ENCODE results near the gene MEIKIN.

Gene MEIKIN, protein sequence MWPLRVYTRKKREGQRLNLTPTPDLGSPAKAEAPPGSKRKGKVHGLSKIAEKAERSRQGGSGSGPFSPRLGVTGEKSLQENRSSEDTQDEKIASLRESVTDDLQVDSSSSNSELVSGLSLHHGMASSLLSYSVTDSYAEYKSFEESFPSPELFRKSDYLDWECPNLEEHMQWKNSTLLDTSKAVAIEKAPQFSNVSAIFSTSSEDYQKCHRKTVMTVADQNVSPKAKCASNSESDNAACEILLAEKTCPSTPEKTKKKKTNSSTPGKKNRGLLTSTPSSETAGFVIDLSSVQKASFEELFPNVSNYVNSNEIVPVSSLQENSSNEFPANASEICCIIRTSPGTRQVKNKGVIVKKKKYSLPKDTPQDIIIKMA

DNA sequence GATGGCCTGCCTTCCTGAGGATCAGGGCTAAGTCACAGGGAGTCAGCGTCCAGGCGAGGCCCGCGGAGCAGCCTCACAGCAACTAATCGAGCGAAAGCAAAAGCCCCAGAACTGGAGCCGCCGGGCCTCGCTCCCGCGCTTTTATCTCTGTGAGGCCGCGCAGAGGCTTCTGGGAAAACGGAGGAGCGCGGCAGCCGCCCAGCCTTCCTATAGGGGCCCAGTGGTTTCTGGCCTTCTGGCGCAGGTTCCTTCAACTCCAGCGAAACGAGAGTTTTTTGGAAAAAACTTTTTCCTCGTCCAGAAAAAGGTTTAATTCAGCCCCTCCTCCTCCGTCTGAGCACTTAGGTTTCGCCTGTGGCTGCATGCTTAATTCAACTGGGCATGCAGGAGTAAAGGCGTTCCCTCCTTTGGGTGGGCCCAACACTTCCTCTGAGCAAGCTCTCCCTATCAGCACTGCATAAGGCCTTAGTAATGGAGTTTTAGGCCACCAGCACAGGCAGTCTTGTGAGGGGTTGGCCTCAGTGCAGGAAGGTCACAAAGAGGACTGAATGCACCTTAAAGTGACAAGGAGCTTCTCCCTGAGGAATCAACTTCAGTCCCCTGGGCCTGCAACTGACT, at the start of gene MEIKIN:
Gene MEIKIN, minus strand, starts transcription at position 113 of the 618 bp plus-strand sequence. CDS start 158 bp downstream, outside the sequence.
- no peak for DNase-seq (ENCODE audit: low spot score)

DNA sequence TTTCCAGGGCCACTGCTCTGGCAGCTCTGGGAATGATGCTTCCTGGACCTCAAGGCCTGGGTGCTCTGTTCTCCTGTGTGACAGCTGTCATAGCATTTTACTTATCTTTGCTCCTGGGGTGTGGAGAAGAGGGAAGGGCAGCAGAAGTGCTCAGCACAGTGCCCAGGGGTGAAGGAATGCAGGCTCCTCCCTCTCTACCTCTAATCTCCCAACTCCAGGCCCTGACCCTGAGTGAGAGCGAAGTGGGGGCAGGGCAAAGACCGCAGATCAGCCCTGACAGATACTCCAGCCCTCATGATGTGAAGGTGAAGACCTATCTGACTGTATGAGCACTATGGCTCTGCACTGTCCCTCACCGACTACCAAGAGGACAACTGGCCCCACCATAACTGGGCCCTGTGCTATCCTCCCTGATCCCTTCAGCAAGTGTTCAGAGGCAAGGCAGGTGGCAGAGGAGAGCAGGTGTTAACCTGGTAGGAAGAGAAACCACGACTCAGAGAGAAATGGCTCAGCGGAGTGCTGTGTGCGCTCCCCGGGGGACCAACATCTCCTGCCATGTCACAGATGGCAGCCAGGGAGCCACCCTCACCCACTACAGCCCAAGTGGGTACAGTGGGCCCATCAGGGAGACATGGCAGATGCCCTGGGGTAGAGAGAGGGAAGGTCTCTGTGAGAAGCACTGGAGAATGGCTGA, 49.2 kb upstream of the MEIKIN start:
- no peak for DNase-seq (ENCODE audit: low spot score)

DNA sequence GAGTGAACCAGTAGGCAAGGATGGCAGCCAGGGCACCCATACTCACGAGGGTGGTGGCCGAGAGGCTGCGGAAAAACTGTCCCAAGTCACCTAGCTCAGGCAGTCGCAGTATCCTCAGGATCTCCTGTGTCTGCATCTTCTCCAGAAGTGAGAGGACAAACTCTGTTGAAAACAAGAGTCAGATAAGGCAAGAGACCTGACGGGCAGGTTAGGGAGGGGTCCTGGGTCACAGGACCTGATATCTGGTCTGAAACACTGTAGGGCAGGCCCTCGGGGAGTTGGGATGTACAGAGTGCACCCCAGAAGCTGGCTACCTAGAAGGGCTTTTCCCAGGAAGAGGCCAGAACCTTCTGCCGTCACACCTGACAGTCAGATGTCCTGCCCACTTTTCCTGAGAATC, 48.6 kb upstream of the MEIKIN start:
- DNase-seq (ENCODE audit: low spot score): no peak

DNA sequence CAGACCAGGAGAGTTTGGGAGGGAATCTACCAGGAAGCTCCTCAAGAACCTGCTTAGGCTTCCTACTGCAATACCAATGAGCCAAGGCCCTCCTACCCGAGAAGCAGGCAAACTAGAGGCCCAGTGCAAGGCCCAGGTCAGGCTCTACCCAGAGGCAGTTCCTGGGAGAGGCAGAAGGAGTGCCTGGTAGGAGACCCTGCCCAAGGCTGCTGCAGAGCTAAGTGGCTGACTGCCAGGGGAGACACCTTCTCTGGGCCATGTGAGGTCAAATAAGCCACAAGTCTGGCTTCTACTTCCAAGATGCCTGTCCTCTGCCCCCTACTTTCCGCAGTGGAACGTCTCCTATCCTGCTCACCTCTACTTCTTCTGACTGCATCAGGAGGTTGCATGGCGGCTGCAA, 48.2 kb upstream of the MEIKIN start:
- DNase-seq (ENCODE audit: low spot score): no peak

DNA sequence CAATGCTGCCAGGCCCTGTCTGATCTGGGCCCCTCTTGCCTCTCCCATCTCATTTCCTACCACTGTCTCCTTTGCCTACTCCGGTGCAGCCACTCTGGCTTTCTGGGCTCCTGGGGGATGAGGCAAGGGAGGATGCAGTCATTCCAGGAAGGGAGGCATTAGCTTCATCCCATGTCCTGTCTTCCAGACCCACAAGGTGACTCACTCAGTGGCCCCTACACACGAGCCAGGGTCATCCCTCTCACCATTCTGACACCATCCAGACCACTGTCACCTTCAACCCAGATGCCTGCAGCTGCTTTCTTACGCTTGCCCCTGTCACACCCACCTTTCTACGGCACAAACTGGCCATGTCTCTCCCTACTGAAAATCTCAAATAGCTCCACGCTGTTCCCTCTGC, 46.9 kb upstream of the MEIKIN start:
- no peak for DNase-seq (ENCODE audit: low spot score)

DNA sequence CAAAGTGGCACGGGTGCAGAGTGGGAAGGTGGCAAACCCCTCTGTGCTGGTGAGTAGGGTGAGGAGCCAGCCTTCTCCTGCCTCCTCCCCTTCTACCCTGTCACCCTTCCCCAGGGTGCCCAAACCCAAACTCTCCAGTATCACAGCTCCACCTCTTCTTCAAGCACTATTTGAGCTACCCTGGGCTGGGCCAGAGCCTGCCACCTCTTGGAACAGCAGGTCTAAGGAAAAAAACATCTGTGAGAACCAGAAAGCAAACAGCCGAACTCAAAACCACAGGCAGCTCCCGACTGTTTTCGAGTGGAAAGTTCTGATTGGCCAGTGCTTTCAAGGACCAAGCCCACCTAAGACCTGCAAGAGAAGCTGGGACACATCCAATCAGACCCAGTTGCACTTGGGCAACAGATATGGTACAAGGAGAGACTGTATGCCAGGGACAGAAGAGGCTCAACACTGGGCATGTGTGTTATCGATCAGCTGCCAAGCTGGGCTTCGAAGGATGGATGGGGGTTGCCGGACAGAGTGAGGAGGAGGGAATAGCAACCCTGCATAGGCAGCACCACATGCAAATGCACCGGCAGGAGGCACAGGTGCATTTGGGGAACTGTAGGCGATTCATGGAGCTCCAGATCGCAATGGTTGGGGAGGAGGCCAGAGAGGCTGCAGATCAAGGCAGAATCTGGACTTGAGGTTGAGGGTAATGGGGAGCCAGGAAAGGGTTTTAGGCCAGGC, 46.3 kb upstream of the MEIKIN start:
- no peak for DNase-seq (ENCODE audit: low spot score)

DNA sequence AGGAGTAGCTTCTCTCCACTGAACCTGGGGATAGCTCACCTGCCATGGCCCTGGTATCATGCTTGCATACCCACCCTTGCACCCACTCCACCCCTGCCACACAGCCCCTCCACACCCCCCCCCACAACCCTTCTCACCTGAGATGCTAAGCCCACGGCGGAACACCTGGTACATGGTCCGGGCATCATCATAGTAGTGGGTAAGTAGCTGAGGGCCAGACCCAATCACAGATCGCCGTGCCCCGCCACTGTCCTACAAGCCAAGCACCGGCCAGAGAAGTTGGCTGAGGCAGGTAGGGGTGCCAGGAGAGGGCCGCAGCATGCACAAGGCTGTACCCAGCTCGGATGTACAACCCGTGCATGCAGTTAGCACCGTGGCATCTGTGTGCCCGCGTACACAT, 45.3 kb upstream of the MEIKIN start:
- DNase-seq (ENCODE audit: low spot score): no peak

DNA sequence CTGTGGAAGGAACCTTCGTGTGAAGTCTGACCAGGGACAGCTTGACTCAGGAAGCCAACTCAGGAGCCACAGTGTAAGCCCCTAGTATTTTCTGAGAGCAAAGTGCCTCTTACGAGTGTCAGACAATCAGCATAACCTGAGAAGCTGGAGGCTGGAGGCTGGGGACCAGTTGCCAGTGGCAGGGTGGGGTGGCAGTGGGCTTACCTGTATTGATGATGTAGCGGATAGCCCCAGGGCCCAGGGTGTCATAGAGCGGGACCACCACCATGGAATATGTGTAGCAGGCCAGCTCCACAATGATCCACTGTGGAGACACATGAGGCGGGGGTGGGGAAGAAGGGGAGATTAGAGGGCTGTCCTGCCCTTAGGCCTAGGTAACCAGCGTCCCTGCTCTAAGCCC, 43.1 kb upstream of the MEIKIN start:
- no peak for DNase-seq (ENCODE audit: low spot score)

DNA sequence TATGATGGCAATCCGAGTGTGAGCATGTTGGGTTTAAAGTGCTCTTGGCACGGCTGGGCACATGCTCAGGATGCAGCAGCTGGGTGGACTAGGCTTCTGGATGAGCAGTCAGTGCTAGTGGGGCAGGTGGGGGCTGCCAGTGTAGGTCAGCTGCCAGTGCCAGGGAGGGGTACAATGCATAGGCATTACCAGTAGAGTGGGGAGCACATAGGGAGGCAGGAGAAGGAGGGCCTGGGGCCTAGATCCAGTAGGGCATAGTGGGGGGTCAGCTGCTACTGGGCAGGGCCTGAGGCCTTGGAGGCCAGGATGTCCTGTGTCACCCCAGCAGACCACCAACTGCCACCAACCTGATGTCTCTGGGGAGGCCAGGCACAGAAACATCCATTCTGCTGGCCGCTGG, 41.8 kb upstream of the MEIKIN start:
- DNase-seq (ENCODE audit: low spot score): no peak

DNA sequence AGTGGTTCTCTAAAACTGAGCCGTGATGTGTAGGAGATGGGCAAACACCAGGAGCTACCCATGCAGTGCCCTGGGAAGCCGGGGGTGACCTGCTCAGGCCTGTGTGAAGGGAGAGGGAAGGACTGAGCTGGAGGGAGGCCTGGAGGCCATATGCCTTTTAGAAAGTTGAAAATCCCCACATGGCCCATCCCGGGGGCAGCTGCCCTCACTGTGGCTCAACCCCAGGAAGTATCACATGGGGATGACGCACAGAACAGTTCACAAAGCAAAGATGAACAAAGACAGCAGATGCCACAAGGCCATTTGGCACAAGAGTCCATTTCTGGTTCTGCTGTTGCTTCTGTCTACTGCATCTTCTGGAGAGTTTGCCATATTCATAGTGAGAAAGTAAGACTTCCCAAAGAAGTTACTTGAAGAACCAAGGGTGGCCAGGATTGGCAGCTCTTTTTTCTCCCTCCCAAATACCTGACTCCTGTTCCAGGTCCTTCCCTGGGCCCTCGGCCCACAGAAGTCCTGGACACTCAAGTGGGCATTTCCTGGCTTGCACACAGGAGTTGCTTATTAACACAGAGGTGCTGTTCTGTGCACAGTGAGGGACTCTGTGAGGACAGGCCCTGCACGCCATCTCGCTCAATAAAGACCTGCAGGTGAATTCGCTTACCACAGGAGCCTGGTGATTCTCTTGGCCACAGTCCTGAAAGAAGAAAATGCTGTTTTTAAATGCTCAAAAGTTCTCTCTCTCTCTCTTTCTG, 40.9 kb upstream of the MEIKIN start:
- DNase-seq (ENCODE audit: low spot score): no peak

DNA sequence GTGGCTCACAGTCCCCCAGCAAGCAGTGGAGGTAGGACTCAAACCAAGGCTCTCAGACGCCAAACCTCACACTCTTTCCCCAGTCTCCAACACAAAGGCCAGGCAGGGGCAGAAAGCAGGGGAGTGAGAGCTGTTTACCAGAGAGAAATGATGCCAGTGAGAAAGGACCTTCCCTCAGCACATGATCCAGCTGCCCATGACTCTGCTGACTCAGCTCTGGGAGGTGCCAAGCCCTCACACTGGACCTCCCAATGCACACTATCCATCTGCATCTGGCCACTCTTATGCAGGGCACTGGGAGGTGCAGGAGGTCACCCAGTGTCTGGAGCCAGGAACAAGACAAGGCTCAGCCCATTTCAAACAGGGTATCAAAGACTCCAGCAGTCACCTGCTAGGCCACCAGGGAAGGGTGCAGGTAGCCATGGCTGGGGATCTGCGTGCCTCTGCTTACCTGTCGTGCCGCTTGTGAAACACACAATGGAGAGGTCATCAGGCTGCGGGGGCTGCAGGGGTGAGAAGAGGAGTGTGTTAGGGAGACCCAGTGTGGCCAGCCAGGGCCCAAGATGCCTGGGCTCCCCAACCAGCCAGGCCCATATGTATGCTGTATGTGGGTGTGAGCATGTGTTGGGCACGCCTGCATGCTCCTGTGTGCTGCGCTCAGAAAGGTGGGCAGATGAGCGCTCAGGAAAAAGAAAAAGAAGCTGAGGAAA, 39.6 kb upstream of the MEIKIN start:
- DNase-seq (ENCODE audit: low spot score): no peak

DNA sequence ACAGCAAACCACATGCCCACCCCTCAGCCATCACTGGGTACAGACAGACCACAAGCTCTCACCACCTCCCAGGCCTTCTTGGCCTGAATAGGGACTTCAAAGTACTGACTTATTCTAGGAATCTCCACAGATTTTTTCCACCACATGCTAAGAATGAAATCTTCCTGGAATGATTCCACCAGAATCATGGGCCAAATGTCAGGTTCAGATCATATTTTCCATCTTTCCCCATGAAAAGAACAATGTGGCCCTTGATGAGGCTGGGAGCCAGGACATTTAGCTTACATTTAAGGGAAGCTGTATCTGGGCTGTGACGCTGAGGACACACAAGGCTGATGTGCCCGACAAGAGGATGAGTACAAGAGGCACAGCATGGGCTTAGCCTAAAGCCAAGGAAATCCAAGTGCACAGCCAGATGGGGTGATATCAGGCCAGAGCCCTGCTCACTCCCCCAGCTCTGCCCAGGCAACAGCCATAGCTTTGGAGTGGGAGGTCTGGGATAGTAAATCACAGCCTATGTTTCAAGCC, 37.8 kb upstream of the MEIKIN start:
- DNase-seq (ENCODE audit: low spot score): no peak

DNA sequence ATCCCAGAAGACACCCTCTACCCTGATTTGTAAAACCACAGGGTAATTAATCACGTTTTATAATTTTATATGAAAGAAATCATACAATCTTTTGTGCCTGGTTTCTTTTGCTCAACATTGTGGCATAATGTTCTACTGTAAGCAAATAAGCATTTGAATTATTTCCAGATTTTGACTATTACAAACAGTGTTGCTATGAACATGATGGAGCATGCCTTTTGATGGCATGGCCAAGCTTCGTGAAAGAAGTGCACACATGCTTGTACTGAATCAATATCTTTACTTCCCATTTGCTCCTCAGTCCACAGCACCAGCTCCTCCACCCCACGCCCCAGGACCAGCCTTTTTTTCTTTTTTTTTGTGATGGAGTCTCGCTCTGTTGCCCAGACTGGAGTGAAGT, 36.1 kb upstream of the MEIKIN start:
- no peak for DNase-seq (ENCODE audit: low spot score)

DNA sequence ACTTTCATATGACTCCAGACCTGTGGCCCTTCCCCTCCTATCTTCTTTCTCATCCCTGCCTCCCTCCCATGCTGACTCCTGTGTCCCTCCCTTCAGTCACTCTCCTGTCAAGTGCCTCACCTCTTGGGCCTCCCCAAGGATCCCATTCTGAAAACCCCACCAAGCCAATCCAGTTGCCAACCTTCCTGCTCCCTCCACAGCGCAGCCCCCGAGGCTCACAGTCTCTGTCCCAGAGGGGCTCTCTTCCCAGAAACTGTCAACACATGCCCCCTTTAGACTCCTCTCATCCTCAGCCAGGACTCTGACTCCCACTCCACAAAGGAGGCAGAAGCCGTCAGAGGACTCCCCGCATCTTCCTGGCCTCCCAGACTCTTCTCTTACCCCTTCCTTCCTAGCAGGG, 35.2 kb upstream of the MEIKIN start:
- DNase-seq (ENCODE audit: low spot score): no peak

DNA sequence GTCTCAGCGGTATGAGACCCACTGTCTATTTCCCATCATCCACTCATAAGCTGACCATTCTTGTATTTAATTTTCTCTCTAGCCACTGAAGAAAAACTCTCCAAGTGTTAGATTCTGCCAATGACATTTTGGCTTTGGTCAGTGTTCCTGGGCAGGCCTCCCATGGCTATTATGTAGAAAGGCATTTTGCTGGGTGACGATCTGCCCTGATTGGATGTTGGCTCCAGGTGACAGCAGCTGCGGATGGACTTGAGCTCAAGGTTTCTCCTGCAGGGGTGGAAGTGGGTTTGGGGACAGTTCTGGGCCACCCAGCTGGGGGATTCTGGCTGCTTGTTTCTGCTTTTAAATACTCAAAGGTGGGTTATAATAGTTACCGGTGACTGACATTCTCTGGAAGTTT, 34.4 kb upstream of the MEIKIN start:
- DNase-seq (ENCODE audit: low spot score): no peak

DNA sequence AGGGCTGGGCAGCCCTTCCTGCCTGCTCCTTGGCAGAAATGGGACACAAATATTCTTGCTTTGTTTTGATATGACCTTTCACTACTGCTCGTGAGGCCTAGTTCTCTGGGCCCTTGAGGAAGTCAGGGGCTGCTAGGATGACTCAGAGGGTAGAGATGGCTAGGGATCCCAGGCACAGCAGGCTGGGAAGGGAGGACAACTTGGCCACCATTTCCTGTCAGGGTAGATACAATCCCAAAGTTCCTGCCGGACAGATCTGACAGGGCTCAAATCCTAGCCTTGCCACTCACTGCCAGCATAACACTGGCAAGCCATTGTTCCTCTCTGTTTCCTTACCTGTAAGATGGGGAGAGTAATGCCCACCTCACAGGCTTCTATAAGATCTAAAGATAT, 31.7 kb upstream of the MEIKIN start:
- no peak for DNase-seq (ENCODE audit: low spot score)

DNA sequence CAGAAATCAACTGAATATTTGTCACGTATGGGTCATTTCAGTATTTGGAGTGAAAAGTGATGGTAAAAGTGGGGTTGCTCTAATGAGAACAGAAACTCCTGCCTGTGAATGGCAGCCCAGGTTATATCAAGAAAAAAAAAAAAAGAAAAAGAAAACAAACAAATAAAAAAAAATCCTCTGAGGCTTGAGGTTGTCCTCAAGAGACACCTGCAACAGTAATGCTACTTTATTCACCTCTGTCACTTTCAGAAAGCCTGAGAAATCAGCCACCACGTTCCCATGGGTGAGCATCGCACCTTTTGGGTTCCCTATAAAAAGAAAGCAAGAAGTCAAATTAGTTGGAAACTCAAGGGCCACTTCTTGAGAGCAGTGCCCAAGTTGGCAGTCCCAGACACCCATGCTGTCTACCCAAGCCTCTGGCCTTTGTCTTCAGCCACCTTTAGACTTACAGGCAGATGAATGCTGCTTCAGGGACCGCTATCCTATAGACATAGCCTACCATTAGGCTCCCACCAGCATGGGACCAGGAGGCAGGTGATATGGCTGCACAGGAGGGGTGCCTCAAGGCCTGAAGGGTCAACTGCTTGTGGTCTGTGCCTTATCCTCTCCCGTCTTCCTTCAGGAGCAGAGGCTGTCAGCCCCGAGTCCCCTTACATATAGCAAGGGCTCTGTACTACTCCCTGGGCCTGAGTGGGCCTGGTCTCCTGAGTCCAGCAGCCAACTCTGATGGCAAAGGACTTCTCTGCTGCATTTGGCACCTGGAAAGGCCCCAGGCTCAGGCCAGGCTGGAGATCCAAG, 31.1 kb upstream of the MEIKIN start:
- DNase-seq (ENCODE audit: low spot score): no peak

DNA sequence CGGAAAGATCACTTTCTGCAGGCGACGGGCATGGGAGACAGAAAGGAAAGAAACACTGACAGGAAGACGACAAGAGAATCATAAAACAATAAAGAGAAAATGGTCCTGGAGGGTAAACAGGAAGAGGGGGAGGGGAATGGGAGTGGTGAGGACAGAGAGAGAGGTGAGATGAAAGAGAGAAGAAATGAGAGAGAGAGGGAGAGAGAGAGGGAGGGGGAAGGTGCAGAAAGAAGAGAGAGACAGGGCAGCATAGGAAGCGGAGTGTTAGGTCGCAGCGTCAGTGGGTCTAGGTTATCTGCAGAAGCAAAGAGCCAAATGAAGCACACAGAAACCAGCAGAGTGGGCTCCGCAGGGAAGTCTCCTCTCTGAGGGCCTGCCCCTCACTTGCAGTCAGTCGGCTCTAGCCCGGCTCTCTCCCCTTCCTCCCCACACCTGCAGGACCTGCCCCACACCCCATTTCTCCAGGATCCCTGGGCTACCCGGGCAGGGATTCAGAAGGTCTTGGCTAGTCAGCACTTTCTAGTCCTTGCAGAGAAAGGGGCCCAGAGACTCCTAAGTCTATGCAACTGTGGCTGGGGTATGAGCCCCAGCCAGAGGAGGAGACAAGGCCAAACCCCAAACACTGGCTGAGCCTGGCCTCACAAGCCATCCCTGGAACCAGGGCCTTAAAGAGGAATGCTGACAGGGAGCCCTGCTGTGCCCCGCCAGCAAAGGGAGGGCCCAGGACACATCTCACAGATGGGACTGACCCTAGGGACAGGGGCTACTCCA, 29.7 kb upstream of the MEIKIN start:
- DNase-seq (ENCODE audit: low spot score): no peak

DNA sequence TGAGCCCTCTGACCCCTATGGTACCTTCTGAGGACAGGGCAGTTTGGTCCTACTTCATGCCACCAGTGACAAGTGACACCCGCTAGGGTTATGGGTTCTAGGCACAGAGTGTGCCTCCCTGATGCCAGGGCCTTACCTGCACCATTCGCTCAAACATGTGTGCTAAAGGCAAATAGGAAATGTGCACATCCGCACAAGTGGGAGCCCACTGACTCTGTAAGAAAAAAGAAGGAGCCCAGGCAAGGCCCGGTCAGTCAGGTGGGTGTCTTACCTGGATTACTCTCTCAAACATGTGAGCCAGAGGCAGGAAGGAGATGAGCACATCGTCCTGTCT, 29.1 kb upstream of the MEIKIN start:
- DNase-seq (ENCODE audit: low spot score): no peak

DNA sequence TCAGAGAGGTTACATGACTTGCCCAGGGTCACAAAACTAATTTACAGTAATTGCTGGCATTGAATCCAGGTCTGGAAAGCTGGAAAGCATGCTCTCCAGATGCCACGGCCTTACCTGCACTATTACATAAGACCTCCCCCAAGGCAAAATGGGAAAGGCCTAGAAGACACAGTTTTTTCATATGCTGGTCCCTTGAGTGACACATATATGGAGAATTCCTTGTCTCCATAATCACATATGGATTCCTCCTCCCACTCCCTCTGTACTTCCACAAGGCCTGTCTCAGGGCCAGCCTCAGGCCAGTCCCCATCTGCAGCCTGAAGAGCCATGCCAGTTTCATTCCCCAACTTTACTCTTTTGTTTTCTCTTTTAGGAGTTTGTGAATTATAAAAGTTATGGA, 28.6 kb upstream of the MEIKIN start:
- no peak for DNase-seq (ENCODE audit: low spot score)
